Caco-2 (cell line): ENCODE data around the gene TCAIM. TPM values are rescaled to one million over a fixed set of nuclear protein-coding genes. Genes with fewer than 3 reads are reported as not detected.

Source experiments
- BruUV-seq: library from RNA; stranded (reverse); fragments of 400-500 nt; replicated peaks from 2 replicates; lab custom pipeline; 2021; lab: Mats Ljungman, UMichigan
- CTCF ChIA-PET: fragments of 300-600 bp; sonication (Branson Sonifier 250); formaldehyde crosslinking; loops from one replicate; lab custom pipeline; 2022; ENCODE audit warnings: antibody characterized with exemption; lab: Charles Lee
- POLR2A ChIA-PET: fragments of 300-600 bp; sonication (Branson Sonifier 250); formaldehyde crosslinking; loops from one replicate; lab custom pipeline; 2022; ENCODE audit warnings: antibody characterized with exemption; lab: Charles Lee
- DNase-seq, 2 experiments: peaks; one replicate each; pipeline versions ENCODE4 v3.0.0 to v3.0.0-alpha.2; 2020 to 2022
- H3K27me3 ChIP-seq: replicated peaks from 2 replicates; pipeline ENCODE4 v1.6.0; 2011; ENCODE audit warnings: low read length; ENCODE audit not compliant: control insufficient read depth, insufficient read depth
- H3K36me3 ChIP-seq: 2 replicates; pipeline ENCODE4 v1.5.1; 2011; ENCODE audit warnings: low read length; ENCODE audit not compliant: control insufficient read depth, insufficient read depth
- H3K4me1 ChIP-seq: fragments of 250-450 bp; sonication (Bioruptor Pico); 2 replicates; pipeline ENCODE4 v1.5.1; 2020; ENCODE audit warnings: mild to moderate bottlenecking
- H3K4me3 ChIP-seq: 2 replicates; pipeline ENCODE4 v1.5.1; 2011; ENCODE audit warnings: low read depth, mild to moderate bottlenecking, control low read depth, low read length
- H3K9me3 ChIP-seq: fragments of 250-450 bp; sonication (Bioruptor Pico); 2 replicates; pipeline ENCODE4 v1.5.1; 2020; ENCODE audit warnings: mild to moderate bottlenecking, moderate library complexity
- H3K27ac Mint-ChIP-seq: one replicate; pipeline ENCODE4 v1.8.0; 2022; ENCODE audit warnings: mixed read lengths; ENCODE audit not compliant: unreplicated experiment
- H3K27me3 Mint-ChIP-seq: one replicate; pipeline ENCODE4 v1.8.0; 2022; ENCODE audit warnings: mixed read lengths; ENCODE audit not compliant: insufficient read depth, unreplicated experiment
- H3K36me3 Mint-ChIP-seq: one replicate; pipeline ENCODE4 v1.8.0; 2022; ENCODE audit warnings: mild to moderate bottlenecking, mixed read lengths; ENCODE audit not compliant: insufficient read depth, unreplicated experiment
- H3K4me1 Mint-ChIP-seq: one replicate; pipeline ENCODE4 v1.8.0; 2022; ENCODE audit warnings: low read depth, mixed read lengths; ENCODE audit not compliant: unreplicated experiment
- H3K4me3 Mint-ChIP-seq: one replicate; pipeline ENCODE4 v1.8.0; 2022; ENCODE audit warnings: mild to moderate bottlenecking, moderate library complexity, mixed read lengths; ENCODE audit not compliant: unreplicated experiment
- H3K9me3 Mint-ChIP-seq: one replicate; pipeline ENCODE4 v1.8.0; 2022; ENCODE audit warnings: mixed read lengths; ENCODE audit not compliant: unreplicated experiment
- intact Hi-C: fragments of 100-400 bp; cut with micrococcal nuclease; formaldehyde crosslinking; loops from one replicate; pipeline ENCODE4 v1.10.0; 2022; ENCODE audit not compliant: unreplicated experiment
- total RNA-seq: library from RNA; stranded (reverse); gene quantifications from 2 replicates; pipeline ENCODE4 v1.2.3, GENCODE V29; 2022
- TF ChIP-seq, protein P1 (sequence below), 2 experiments: fragments of 200-600 bp in 1 of 2; IDR thresholded peaks; 1 replicate in 1 of 2; 2 replicates in 1 of 2; pipeline versions ENCODE4 v1.5.1 to v1.8.0; 2011 to 2022; ENCODE audit warnings: antibody characterized with exemption in 1 of 2, control low read depth in 1 of 2, inconsistent platforms in 1 of 2, low read depth in 1 of 2, low read length in 1 of 2, mild to moderate bottlenecking in 1 of 2, moderate library complexity in 1 of 2; ENCODE audit not compliant: insufficient read depth in 1 of 2, severe bottlenecking in 1 of 2, unreplicated experiment in 1 of 2

TCAIM gene
- total RNA-seq, 1 experiment from 2014 or later: 15.0 TPM

DNA sequence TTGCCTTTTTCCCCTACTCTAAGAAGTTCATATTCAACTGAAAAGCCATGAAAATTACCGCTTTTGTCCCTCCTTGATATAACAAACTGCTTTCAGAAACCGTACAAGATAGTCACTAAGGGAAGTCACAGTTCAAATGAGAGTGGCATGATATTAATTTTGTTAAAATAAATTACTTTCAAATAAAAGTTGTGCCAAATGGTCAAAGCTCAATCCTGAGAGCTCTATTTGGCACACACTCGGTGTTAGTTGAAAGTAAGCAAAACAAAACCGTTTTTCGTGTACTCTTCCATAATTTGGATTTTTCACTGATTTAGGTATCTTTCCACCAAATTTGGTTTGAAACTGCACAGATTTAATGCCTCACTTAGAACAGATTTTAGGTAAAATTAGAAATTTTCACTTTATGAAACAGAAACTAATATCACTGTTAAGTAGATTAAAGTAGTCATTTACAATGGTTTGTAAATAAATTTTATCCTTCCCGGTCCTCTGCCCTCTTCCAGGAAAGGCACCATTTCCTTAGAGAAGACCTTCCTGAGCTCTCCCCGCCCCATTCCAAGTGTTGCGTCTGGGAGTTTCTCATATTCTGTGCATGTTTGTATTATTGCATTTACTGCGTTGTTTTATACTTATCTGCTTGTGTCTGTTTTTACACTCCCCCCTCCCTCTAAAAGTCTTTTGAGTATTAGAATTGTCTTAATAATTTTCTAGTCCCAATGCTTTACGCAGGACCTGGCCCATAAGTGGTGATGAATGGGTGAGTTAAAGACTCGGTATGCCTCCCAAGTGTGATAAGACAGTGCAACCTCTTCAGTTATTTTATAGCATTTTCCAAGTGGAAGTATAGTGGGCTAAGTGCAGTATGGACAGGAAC lies 853 bp downstream of the TCAIM start:
- Mint-ChIP-seq H3K36me3 (peaks cover 22% of the 10 kb centered on the region), H3K9me3 (no peaks in the 10 kb centered on the region), H3K4me3 (peak overlapping the region; percentile 85), H3K27me3 (no peaks in the 10 kb centered on the region), H3K27ac (peak overlapping the region; percentile 86), H3K4me1 (peaks cover 7% of the 10 kb centered on the region)
- H3K27me3 ChIP-seq: no peaks in the 10 kb centered on the region
- POLR2A ChIA-PET: interaction anchor here (2.7 kb wide), 1 partner anchor 20 kb away, joined by 34 read pairs; no protein-coding TSS in a partner anchor
- DNase-seq: no peak
- CTCF ChIA-PET: no interaction called here
- H3K36me3 ChIP-seq: no peaks in the 10 kb centered on the region
- TSS peak; percentile 68 for BruUV-seq
- no peaks in the 10 kb centered on the region for H3K9me3 ChIP-seq
- H3K4me3 ChIP-seq: peak overlapping the region; percentile 73
- TF ChIP-seq, protein P1, sequence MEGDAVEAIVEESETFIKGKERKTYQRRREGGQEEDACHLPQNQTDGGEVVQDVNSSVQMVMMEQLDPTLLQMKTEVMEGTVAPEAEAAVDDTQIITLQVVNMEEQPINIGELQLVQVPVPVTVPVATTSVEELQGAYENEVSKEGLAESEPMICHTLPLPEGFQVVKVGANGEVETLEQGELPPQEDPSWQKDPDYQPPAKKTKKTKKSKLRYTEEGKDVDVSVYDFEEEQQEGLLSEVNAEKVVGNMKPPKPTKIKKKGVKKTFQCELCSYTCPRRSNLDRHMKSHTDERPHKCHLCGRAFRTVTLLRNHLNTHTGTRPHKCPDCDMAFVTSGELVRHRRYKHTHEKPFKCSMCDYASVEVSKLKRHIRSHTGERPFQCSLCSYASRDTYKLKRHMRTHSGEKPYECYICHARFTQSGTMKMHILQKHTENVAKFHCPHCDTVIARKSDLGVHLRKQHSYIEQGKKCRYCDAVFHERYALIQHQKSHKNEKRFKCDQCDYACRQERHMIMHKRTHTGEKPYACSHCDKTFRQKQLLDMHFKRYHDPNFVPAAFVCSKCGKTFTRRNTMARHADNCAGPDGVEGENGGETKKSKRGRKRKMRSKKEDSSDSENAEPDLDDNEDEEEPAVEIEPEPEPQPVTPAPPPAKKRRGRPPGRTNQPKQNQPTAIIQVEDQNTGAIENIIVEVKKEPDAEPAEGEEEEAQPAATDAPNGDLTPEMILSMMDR (IDR thresholded peaks at IDR 0.05; ENCODE audit: insufficient read depth in 1 of 2, low read depth in 1 of 2, low read length in 1 of 2, severe bottlenecking in 1 of 2, unreplicated experiment in 1 of 2): no peak
- intact Hi-C loops: loop anchor here (10.0 kb wide), 1 partner anchor 65 kb away; no protein-coding TSS in a partner anchor
- no peaks in the 10 kb centered on the region; the same call in 1 of the 2 replicates for H3K4me1 ChIP-seq

DNA sequence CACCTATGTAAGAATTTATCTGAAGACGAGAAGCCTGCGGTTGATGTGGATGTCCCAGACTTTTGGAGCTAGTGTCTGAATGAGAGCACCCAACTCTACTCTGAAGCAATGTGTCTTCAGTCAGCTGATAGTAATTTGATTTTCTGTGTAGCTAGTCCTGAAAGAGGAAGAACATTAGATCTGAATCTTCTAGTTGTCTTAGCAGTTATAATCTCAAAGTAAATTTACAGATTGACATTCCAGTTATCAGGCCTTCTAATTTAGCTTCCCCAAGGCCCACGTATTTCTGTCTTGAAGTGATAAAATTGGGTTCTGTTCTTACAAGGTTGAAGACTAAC lies 1.5 kb downstream of the TCAIM start:
- peak overlapping the region; percentile 73; the same call in 1 of the 2 replicates for H3K4me3 ChIP-seq
- BruUV-seq: no TSS peak
- intact Hi-C loops: no loop called here
- Mint-ChIP-seq H3K36me3 (peaks cover 22% of the 10 kb centered on the region), H3K4me3 (peak overlapping the region; percentile 85), H3K9me3 (no peaks in the 10 kb centered on the region), H3K27ac (peak overlapping the region; percentile 86), H3K4me1 (peaks cover 7% of the 10 kb centered on the region), H3K27me3 (no peaks in the 10 kb centered on the region)
- TF ChIP-seq, protein P1 (IDR thresholded peaks at IDR 0.05; ENCODE audit: insufficient read depth in 1 of 2, low read depth in 1 of 2, low read length in 1 of 2, severe bottlenecking in 1 of 2, unreplicated experiment in 1 of 2): no peak
- no peaks in the 10 kb centered on the region for H3K36me3 ChIP-seq
- CTCF ChIA-PET: no interaction called here
- no peak for DNase-seq
- H3K27me3 ChIP-seq: no peaks in the 10 kb centered on the region
- no peaks in the 10 kb centered on the region; the same call in 1 of the 2 replicates for H3K4me1 ChIP-seq
- no peaks in the 10 kb centered on the region for H3K9me3 ChIP-seq
- POLR2A ChIA-PET: interaction anchor here (2.7 kb wide), 1 partner anchor 19 kb away, joined by 34 read pairs; no protein-coding TSS in a partner anchor

DNA sequence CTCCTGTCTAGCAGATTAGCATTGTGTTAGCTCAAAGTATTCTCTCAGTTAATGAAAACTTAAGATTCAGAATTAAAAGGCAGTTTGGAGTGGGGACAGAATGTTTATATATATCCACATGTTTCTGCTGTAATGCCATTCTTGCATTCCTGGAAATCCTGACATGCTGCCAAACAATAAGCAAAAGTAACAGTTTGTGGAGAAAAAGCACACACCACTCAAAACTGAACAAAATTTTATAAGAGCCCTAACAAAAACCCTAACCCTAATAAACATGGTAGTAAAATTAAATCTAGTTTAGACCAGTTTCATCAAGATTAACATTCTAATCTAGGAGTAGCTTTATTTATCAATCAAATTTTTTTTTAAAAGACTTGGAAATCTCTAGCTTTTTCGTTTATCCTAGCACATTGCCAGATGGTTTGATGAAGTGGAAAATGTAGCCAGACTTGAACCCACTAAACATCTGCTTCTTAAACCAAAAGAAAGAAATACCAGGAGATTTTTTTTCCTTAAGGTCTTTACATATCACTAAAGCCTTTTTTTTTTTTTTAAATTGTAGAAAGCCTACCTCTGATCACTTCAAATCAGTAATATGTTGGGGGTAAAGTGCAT lies 3.7 kb downstream of the TCAIM start:
- H3K4me3 Mint-ChIP-seq: no peak overlapping the region
- no peaks in the 10 kb centered on the region; the same call in 1 of the 2 replicates for H3K4me1 ChIP-seq
- H3K27me3 ChIP-seq: no peaks in the 10 kb centered on the region
- H3K36me3 ChIP-seq: no peaks in the 10 kb centered on the region
- no peak overlapping the region for H3K4me3 ChIP-seq
- ChIA-PET POLR2A (no interaction called here), CTCF (no interaction called here)
- intact Hi-C loops: no loop called here
- DNase-seq: no peak
- H3K9me3 Mint-ChIP-seq: no peaks in the 10 kb centered on the region
- H3K36me3 Mint-ChIP-seq: peaks cover 19% of the 10 kb centered on the region
- H3K9me3 ChIP-seq: no peaks in the 10 kb centered on the region
- H3K4me1 Mint-ChIP-seq: peaks cover 1% of the 10 kb centered on the region
- no peaks in the 10 kb centered on the region for H3K27me3 Mint-ChIP-seq
- no TSS peak for BruUV-seq
- H3K27ac Mint-ChIP-seq: no peak overlapping the region
- TF ChIP-seq, protein P1 (IDR thresholded peaks at IDR 0.05; ENCODE audit: insufficient read depth in 1 of 2, low read depth in 1 of 2, low read length in 1 of 2, severe bottlenecking in 1 of 2, unreplicated experiment in 1 of 2): no peak
